Measurements from ENCODE around the gene DISP3.

The DISP3 gene

GRCh38 chr1:11462224-11462923, 16.6 kb upstream of the DISP3 start:
- peak; percentile 57 for DNase-seq

DNA sequence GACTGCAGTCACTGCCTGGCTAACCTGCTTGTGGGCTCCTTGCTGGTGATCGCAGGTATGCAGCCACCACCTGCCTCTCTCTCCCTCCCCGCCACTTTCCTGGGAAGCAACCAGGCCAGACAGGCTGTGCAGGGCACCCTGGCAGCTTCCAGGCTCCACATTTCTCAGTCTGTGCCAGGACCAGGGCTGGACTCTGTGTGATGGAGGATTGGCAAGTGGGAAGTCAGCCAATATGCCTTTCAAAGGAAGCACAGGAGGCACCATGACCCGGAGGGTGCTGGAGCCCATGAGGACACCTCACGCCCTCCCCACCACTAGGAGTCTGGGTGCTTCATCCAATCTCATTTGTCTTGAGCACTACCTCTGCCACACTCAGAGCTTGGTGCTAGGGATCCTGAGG, 15.8 kb upstream of the DISP3 start:
- no peak for DNase-seq

DNA sequence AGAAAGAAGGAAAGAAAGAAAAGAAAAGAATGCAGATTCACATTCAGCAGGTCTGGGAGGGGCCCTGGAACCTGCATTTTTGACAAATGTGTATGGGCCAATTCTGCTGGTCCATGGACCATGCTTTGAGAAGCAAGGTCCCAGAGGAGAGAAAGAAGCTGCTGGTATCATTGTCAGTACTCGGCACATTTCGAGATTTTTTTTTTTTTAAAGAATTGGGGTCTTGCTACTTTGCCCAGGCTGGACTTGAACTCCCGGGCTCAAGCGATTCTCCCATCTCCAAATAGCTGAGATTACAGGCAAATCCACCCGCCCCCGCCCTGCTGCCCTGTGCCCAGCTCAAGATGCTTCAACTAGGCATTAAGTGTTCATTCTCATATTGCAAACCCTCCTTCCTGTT, 13.6 kb upstream of the DISP3 start:
- no peak for DNase-seq

GRCh38 chr1:11466416-11466815, 12.5 kb upstream of the DISP3 start:
- DNase-seq, result no peak

DNA sequence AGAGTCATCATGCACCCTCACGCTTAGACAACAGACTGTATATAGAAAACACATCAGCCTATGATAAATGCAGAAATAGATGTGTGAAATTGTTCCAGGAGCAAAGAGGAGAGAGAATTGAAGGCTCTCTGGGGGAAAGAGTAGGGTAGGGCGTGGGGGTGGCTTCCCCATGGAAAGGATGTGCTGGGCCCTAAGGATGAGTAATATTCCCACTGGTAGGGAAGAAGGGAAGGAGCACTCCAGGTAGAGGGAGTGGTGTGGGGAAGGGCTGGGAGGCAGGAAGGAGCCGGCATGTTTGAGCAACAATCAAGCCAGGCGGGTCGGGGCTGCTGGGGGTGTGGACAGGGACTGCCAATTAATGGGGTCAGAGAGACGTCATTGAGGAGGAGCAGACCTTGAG, 10.1 kb upstream of the DISP3 start:
- DNase-seq, result no peak

- no peak for DNase-seq
Observed at GRCh38 chr1:11470912-11471311, 8.0 kb upstream of the DISP3 start.

DNA sequence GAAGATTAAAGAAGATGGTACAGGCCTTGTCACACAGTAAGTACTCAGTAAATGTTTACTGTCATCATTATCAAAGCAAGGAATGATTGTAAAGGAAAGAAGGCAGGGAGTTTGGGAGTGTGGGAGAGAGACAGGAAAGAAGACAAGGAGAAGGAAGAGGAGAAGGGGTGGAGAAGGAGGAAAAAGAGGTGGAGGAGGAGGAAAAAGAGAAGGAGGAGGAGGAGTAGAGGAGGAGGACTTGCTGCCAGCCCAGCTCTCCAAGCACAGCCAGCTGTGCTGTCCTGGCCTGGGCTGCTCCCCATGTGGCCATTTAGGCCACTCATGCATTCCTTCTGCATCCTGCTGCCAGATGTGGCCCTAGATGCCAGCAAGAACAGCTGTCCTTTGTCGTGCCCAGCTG, 7.5 kb upstream of the DISP3 start:
- DNase-seq, result no peak

- no peak for DNase-seq
Observed at GRCh38 chr1:11472284-11472683, 6.7 kb upstream of the DISP3 start.

DNA sequence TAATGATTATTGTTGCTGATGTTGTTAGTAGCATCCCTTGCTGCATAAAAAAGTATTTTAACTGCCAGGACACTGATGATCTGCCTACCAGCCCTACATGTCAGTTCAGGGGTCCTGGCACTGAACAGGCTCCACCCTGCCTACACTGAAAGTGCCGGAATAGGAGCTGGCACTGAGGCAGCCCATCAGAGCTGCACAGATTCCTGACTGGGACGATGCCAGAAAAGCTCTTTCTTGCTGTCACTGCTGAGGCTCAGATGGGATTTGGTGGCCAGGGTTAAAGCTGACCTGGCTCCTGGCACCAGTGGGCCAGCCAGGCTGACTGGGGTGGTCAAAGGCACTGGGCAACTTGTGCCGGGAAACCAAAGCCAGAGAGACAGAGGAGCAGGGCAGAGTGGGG, 6.2 kb upstream of the DISP3 start:
- no peak for DNase-seq

DNA sequence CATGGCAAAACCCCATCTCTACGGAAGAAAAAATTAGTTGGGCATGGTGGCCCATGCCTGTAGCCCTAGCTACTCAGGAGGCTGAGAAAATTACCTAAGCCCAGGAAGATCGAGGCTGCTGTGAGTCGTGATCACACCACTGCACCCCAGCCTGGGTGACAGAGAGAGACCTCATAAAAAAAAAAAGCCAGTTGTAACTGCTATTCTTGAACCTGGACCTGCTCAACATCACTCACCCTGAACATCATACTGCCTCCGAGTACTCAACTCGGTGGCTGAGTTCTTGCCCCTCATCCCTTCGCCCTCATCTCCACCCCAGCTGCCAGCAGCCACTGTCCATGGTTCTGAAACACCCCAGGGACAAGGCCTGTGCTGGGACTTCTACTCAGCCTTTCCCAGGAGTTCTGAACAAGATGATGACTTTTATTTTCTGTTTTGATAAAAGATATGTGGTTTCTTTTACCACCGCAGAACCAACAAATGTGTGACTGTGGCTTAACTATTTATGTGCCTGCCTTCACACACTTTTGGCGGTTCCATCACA, 5.4 kb upstream of the DISP3 start:
- DNase-seq, result no peak

DNA sequence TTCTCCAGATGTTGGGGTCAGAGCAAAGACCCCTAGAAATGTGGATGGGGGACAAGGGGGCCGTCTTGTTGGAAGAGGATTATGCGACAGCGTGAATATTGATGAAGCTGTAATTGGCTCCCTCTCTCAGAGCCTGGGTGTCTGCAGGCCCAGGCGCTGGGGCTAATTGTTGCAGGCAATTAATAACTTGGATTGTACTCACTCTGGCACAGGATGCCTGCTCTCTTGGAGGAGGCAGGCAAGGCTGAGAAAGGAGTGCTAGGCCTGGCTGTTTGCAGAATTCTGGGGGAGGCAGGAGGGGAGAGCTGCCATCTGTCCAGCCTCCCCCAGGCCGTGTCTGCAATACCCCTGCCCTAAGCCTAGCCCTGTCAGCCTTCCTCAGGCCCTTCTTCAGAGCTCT, 4.1 kb upstream of the DISP3 start:
- DNase-seq, result no peak

DNA sequence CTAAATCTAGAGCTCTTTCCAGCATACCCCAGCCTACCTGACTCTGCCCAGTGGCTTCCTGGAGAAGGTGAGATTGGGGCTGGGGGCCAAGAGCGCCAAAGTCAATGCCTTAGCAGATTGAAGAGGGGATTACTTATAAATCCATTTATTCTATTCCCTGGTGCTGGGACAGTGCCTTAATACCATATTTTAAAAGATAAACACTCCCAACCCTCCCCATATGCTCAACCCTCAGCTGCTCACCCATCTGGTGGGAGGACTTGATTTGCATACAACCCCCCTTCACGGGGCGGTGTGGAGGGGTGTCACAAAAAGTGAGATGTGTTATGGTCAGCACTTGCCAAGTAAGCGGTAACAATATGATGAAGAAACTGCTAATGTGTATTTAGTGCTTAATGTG, 3.2 kb upstream of the DISP3 start:
- no peak for DNase-seq

DNA sequence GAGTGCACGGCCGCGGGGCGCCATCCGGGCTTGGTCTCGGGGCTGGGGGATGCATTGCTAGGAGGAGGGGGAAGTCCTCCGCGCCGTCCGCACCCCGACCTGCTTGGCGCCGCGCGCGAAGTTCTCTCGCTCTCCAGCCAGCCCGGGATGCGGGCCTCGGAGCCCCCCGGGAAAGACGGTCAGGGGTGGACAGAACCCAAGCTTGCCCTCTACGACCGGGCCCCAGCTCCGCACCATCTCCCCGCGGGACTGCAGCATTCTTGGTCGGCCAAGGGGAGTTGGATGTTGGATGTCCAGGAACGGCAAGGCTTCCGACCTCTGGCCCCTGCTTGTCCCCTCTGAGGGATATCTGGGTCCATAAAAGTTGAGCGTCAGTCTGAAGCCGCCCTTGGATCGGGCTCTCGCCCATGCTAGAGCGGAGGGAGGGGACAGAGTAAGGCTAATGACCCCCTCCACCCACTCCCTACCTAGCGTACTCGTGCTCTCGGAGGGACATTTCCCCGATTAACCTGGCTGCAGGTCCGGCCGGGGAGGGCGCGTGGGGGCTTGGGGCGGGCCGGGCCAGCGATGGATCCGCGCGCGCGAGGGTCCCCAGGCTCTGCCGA, 522 bp downstream of the DISP3 start:
- no peak for DNase-seq

DNA sequence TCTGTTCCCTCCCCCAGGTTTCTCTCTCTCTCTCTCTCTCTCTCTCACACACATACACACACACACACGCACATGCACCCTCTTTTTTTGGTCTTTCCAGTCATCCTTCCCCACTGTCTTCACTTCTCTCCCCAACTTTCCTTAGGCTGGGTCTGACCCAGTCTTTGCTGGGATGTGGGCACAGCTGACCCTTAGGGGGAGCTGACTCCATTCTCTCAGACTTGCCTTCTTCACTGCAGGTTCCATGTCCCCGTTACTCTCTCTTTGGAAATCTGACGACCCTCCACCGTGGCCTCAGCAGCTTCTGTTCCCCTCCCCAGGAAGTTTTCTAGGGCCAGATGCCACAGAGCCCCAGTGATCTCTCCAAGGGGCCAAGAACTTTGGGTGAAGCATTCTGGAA, 2.1 kb downstream of the DISP3 start:
- no peak for DNase-seq

DNA sequence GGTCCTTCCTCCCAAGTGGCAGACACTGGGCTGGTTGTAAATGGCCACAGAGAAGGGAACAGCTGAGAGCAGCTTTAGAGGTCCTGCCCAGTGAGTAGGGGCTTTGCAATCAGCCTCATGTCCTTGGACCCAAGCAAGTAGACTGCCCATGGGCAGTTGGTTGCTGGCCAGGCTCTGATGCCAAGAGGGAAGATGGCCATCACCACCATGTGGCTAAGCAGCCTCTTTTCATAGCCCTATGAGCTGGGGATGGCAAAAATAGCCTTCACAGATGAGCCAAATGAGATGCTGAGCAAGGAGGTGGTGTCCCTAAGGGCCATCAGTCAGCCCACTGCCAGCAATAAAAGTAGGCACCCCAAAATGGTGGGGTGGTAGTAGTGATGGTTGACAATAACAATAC, 3.2 kb downstream of the DISP3 start:
- DNase-seq, result no peak

- DNase-seq, result no peak
Observed at GRCh38 chr1:11482701-11483479, 3.9 kb downstream of the DISP3 start.

- no peak for DNase-seq
Observed at GRCh38 chr1:11483581-11484320, 4.8 kb downstream of the DISP3 start.

DNA sequence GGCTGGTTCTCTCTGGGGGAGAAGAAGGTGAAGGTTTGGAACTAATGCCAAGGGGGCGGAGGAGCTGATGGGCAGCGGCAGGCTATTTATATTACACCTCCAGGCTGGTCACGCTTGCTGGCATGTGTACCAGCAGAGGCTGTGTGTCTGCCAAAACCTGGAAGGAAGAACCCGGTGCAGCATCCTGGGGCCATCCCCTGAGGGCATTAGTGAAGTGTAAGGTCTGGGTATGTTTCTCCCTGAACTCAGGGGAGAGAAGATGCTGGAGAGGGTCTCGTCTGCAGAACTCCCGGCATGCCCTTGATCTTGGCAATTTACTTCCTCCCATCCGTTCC, 5.3 kb downstream of the DISP3 start:
- DNase-seq, result peak; percentile 15

- DNase-seq, result peak; percentile 1
Observed at GRCh38 chr1:11485191-11485590, 6.2 kb downstream of the DISP3 start.

DNA sequence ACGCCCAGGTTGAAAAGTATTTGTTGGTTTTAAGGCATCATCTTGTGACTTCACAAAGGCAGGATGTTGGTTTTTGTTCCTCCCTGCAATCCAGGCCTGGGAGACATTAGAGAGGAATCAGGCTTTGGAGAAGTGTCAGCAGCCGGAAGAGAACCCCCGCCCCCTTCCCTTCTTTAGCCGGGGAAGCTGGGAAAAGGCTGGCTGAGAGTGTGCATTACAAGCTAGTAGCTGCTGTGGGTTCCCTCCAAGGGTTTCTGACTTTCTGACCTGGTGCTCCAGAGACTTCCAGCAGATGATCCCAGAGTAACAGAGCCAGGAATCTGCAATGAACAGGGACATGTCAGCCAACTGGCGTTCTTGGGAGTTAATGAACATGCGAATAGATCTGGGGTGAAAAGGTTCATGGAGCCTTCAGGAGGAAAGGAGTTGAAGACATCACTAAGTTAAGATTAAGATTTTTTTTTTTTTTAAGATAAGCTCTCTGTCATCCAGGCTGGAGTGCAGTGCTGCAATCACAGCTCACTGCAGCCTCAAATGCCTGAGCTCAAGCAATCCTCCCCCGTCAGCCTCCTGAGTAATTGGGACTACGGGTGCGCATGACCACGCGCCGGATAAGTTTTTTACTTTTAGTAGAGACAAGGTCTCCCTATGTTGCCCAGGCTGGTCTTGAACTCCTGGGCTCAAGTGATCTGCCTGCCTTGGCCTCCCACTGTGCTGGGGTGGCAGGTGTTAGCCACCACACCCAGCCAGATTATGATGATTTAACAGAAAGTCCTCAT, 7.5 kb downstream of the DISP3 start:
- DNase-seq, result peak; percentile 19

GRCh38 chr1:11487196-11487751, 8.3 kb downstream of the DISP3 start:
- peak; percentile 3 for DNase-seq

- peak; percentile 1 for DNase-seq
Observed at GRCh38 chr1:11488201-11488770, 9.3 kb downstream of the DISP3 start.

All from retina (tissue), 1 donor.